Naive thymus-derived CD4-positive, alpha-beta T cell (primary cell): Measurements from ENCODE around the gene MRPL55. TPM values are rescaled to one million over a fixed set of nuclear protein-coding genes. Genes with fewer than 3 reads are reported as not detected.

Experiments used
- ATAC-seq: fragments of 150-1000 bp; cut with Tn5 transposase; 2 replicates; pipeline ENCODE4 v1.10.0; 2021; ENCODE audit warnings: mild to moderate bottlenecking, moderate library complexity
- CTCF ChIA-PET: fragments of 350-600 bp; sonication (Branson Sonifier 250); formaldehyde crosslinking; loops from one replicate; lab custom pipeline; 2021; ENCODE audit warnings: antibody characterized with exemption; lab: Charles Lee
- POLR2A ChIA-PET: fragments of 350-600 bp; sonication (Branson Sonifier 250); formaldehyde crosslinking; loops from one replicate; lab custom pipeline; 2021; ENCODE audit warnings: antibody characterized with exemption, inconsistent platforms; lab: Charles Lee
- DNase-seq, 9 donors: peaks; one replicate each; pipeline versions ENCODE4 v3.0.0 to v3.0.0-alpha.2; 2020 to 2022; ENCODE audit warnings: mixed read lengths in 1 of 9
- H3K27ac ChIP-seq: one replicate; pipeline ENCODE4 v1.7.0; 2013; ENCODE audit warnings: mild to moderate bottlenecking, low read depth, low read length, moderate library complexity
- H3K27me3 ChIP-seq, 2 donors: one replicate each; pipeline ENCODE4 v1.7.0; 2013; ENCODE audit warnings: low read length in 2 of 2, mild to moderate bottlenecking in 2 of 2, moderate library complexity in 2 of 2; ENCODE audit not compliant: control insufficient read depth in 2 of 2, insufficient read depth in 2 of 2
- H3K36me3 ChIP-seq, 3 experiments: 1 replicate in 2 of 3; 2 replicates in 1 of 3; pipeline ENCODE4 v1.7.0; 2013; ENCODE audit warnings: low read length in 3 of 3, mild to moderate bottlenecking in 3 of 3, moderate library complexity in 1 of 3; ENCODE audit not compliant: insufficient read depth in 3 of 3, control insufficient read depth in 2 of 3
- H3K4me1 ChIP-seq, 2 donors: one replicate each; pipeline ENCODE4 v1.7.0; 2013; ENCODE audit warnings: low read length in 2 of 2, mild to moderate bottlenecking in 2 of 2, moderate library complexity in 1 of 2; ENCODE audit not compliant: control insufficient read depth in 2 of 2, insufficient read depth in 2 of 2
- H3K4me3 ChIP-seq: 2 replicates; pipeline ENCODE4 v1.7.0; 2013; ENCODE audit warnings: mild to moderate bottlenecking, low read length
- H3K9me3 ChIP-seq, 3 experiments: 1 replicate in 2 of 3; 2 replicates in 1 of 3; pipeline ENCODE4 v1.7.0; 2013; ENCODE audit warnings: low read length in 3 of 3; ENCODE audit not compliant: control insufficient read depth in 2 of 3
- H3K27ac Mint-ChIP-seq, 9 donors: one replicate each; pipeline ENCODE4 v1.8.0; 2020 to 2022; ENCODE audit warnings: mixed read lengths in 9 of 9, mild to moderate bottlenecking in 8 of 9, moderate library complexity in 5 of 9, inconsistent platforms in 2 of 9
- H3K27me3 Mint-ChIP-seq, 5 donors: one replicate each; pipeline ENCODE4 v1.8.0; 2021 to 2022; ENCODE audit warnings: mixed read lengths in 5 of 5, mild to moderate bottlenecking in 1 of 5
- H3K36me3 Mint-ChIP-seq, 5 donors: one replicate each; pipeline ENCODE4 v1.8.0; 2020 to 2022; ENCODE audit warnings: mixed read lengths in 5 of 5, mild to moderate bottlenecking in 3 of 5, inconsistent platforms in 1 of 5
- H3K4me1 Mint-ChIP-seq, 7 donors: one replicate each; pipeline ENCODE4 v1.8.0; 2020 to 2022; ENCODE audit warnings: mixed read lengths in 7 of 7, mild to moderate bottlenecking in 3 of 7, inconsistent platforms in 1 of 7
- H3K4me3 Mint-ChIP-seq, 10 donors: one replicate each; pipeline ENCODE4 v1.8.0; 2020 to 2022; ENCODE audit warnings: mild to moderate bottlenecking in 10 of 10, mixed read lengths in 10 of 10, moderate library complexity in 6 of 10, inconsistent platforms in 2 of 10
- H3K9me3 Mint-ChIP-seq, 11 donors: one replicate each; pipeline ENCODE4 v1.8.0; 2020 to 2022; ENCODE audit warnings: mixed read lengths in 11 of 11, mild to moderate bottlenecking in 4 of 11, inconsistent platforms in 1 of 11, moderate library complexity in 1 of 11
- intact Hi-C, 2 donors: fragments of 100-400 bp; cut with micrococcal nuclease; formaldehyde crosslinking; loops; one replicate each; pipeline ENCODE4 v1.15.1; 2023
- polyA plus RNA-seq, 2 donors: library from polyadenylated mRNA; unstranded; fragments of 300-500 nt; fragmentation: Illumina TruSeq; gene quantifications; one replicate each; pipeline ENCODE4 v1.2.3, GENCODE V29; 2021
- total RNA-seq, 6 experiments: library from RNA in 5 of 6; stranded (reverse) in 5 of 6; gene quantifications; 1 replicate in 5 of 6; 2 replicates in 1 of 6; pipeline ENCODE4 v1.2.3 and lab custom pipeline; 2021 to 2026

MRPL55 gene
- total and polyA plus RNA-seq, 7 experiments from 2014 or later: 34.3 to 149 (median 68.5) TPM

- no peak overlapping the region for H3K4me3 ChIP-seq
- DNase-seq (no peak), ATAC-seq (no peak)
- CTCF ChIA-PET: interaction anchor here (0.6 kb wide), 1 partner anchor 58 kb away, joined by 3 read pairs; no protein-coding TSS in a partner anchor
- Mint-ChIP-seq H3K36me3 (peaks cover 0 to 7% (median 5%) of the 10 kb centered on the region in 5 donors), H3K4me1 (peaks cover 5 to 47% (median 33%) of the 10 kb centered on the region in 7 donors), H3K9me3 (peaks cover 0 to 4% (median 0%) of the 10 kb centered on the region in 11 donors), H3K27ac (peak overlapping the region in 3 of 9 donors; percentile 17 to 98 (median 52)), H3K27me3 (peaks cover 0 to 3% (median 0%) of the 10 kb centered on the region in 5 donors), H3K4me3 (peak overlapping the region in 6 of 10 donors; percentile 9 to 94 (median 44))
- intact Hi-C loops: loop anchor here in 1 of 2 donors (5.0 to 10.0 kb wide), 2 partner anchors 1236 to 1702 kb away; partner anchors contain the start of genes CCSAP and PARP1
- peaks cover 0 to 36% (median 0%) of the 10 kb centered on the region in 3 experiments for H3K36me3 ChIP-seq
- H3K4me1 ChIP-seq: peaks cover 20 to 29% of the 10 kb centered on the region in 2 donors
- H3K27ac ChIP-seq: no peak overlapping the region
- no peaks in the 10 kb centered on the region for H3K27me3 ChIP-seq
- no peaks in the 10 kb centered on the region for H3K9me3 ChIP-seq
- POLR2A ChIA-PET: interaction anchor here (1.1 kb wide), 1 partner anchor 24 kb away, joined by 8 read pairs; the partner anchor contains the start of gene ARF1
Observed at GRCh38 chr1:228106800-228107054, 2.4 kb downstream of the MRPL55 start.

- Mint-ChIP-seq H3K4me1 (peaks cover 5 to 52% (median 38%) of the 10 kb centered on the region in 7 donors), H3K36me3 (peaks cover 0 to 7% (median 5%) of the 10 kb centered on the region in 5 donors), H3K9me3 (peaks cover 0 to 4% (median 0%) of the 10 kb centered on the region in 11 donors), H3K27ac (peak overlapping the region in 3 of 9 donors; percentile 8 to 98 (median 65)), H3K27me3 (peaks cover 0 to 3% (median 0%) of the 10 kb centered on the region in 5 donors), H3K4me3 (peak overlapping the region in 7 of 10 donors; percentile 13 to 94 (median 49))
- ChIA-PET POLR2A (interaction anchor here (1.1 to 1.3 kb wide), 2 partner anchors 24 kb away, joined by 3 to 8 read pairs; partner anchors contain the start of gene ARF1), CTCF (interaction anchor here (0.6 kb wide), 1 partner anchor 59 kb away, joined by 3 read pairs; no protein-coding TSS in a partner anchor)
- intact Hi-C loops: loop anchor here in 1 of 2 donors (5.0 to 10.0 kb wide), 2 partner anchors 1236 to 1701 kb away; partner anchors contain the start of genes CCSAP and PARP1
- no peak for DNase-seq
- Histone ChIP-seq H3K27me3 (no peaks in the 10 kb centered on the region), H3K4me1 (peaks cover 24 to 33% of the 10 kb centered on the region in 2 donors), H3K36me3 (peaks cover 0 to 36% (median 0%) of the 10 kb centered on the region in 3 experiments), H3K4me3 (no peak overlapping the region), H3K9me3 (no peaks in the 10 kb centered on the region), H3K27ac (no peak overlapping the region)
- no peak for ATAC-seq
Observed at GRCh38 chr1:228105996-228106799, 2.9 kb downstream of the MRPL55 start.

- ChIA-PET CTCF (interaction anchor here (0.6 kb wide), 1 partner anchor 60 kb away, joined by 3 read pairs; no protein-coding TSS in a partner anchor), POLR2A (interaction anchor here (1.3 to 2.0 kb wide), 2 partner anchors 24 to 60 kb away, joined by 3 to 10 read pairs; partner anchors contain the start of gene IBA57)
- no peak for ATAC-seq
- Mint-ChIP-seq H3K36me3 (peaks cover 0 to 7% (median 5%) of the 10 kb centered on the region in 5 donors), H3K4me3 (peak overlapping the region in 3 of 10 donors; percentile 7 to 73 (median 38)), H3K4me1 (peaks cover 5 to 55% (median 35%) of the 10 kb centered on the region in 7 donors), H3K27me3 (peaks cover 0 to 3% (median 0%) of the 10 kb centered on the region in 5 donors), H3K9me3 (peaks cover 0 to 4% (median 0%) of the 10 kb centered on the region in 11 donors), H3K27ac (peak overlapping the region in 4 of 9 donors; percentile 38 to 95 (median 66))
- Histone ChIP-seq H3K4me1 (peaks cover 24 to 33% of the 10 kb centered on the region in 2 donors), H3K4me3 (no peak overlapping the region), H3K9me3 (no peaks in the 10 kb centered on the region), H3K36me3 (peaks cover 0 to 44% (median 3%) of the 10 kb centered on the region in 3 experiments), H3K27ac (peak overlapping the region; percentile 26), H3K27me3 (no peaks in the 10 kb centered on the region)
- intact Hi-C loops: loop anchor here in 1 of 2 donors (5.0 to 10.0 kb wide), 2 partner anchors 1237 to 1701 kb away; partner anchors contain the start of genes CCSAP and PARP1
- no peak for DNase-seq
Observed at GRCh38 chr1:228105270-228105995, 3.7 kb downstream of the MRPL55 start.

GRCh38 chr1:228104526-228105269 is 4.4 kb downstream of the MRPL55 start:
- H3K4me3 Mint-ChIP-seq: peak overlapping the region; percentile 52 to 96 (median 88)
- ATAC-seq (no peak), DNase-seq (no peak)
- peaks cover 0 to 4% (median 0%) of the 10 kb centered on the region in 11 donors for H3K9me3 Mint-ChIP-seq
- Histone ChIP-seq H3K27me3 (no peaks in the 10 kb centered on the region), H3K27ac (peak overlapping the region; percentile 26), H3K4me3 (no peak overlapping the region), H3K9me3 (no peaks in the 10 kb centered on the region), H3K4me1 (peaks cover 24 to 27% of the 10 kb centered on the region in 2 donors), H3K36me3 (peaks cover 0 to 51% (median 3%) of the 10 kb centered on the region in 3 experiments)
- CTCF ChIA-PET: interaction anchor here (0.6 to 1.1 kb wide), 2 partner anchors 20 to 61 kb away, joined by 3 read pairs; no protein-coding TSS in a partner anchor
- intact Hi-C loops: loop anchor here in 1 of 2 donors (5.0 to 10.0 kb wide), 2 partner anchors 1238 to 1700 kb away; partner anchors contain the start of genes CCSAP and PARP1
- peaks cover 6 to 50% (median 34%) of the 10 kb centered on the region in 7 donors for H3K4me1 Mint-ChIP-seq
- POLR2A ChIA-PET: interaction anchor here (1.3 to 2.0 kb wide), 3 partner anchors 22 to 60 kb away, joined by 3 to 10 read pairs (median 7); partner anchors contain the start of genes ARF1 and IBA57
- peak overlapping the region; percentile 31 to 95 (median 72) for H3K27ac Mint-ChIP-seq
- peaks cover 0 to 3% (median 0%) of the 10 kb centered on the region in 5 donors for H3K27me3 Mint-ChIP-seq
- peaks cover 0 to 7% (median 5%) of the 10 kb centered on the region in 5 donors for H3K36me3 Mint-ChIP-seq

GRCh38 chr1:228102791-228103620 is 6.1 kb downstream of the MRPL55 start, which contains the start of gene C1orf35:
TSS of gene C1orf35 (minus strand) at chr1:228103325. CDS start at chr1:228103227, 98 bp downstream.
- H3K27ac ChIP-seq: peak within 1 kb of the TSS; percentile 94
- ChIA-PET POLR2A (interaction anchor here (0.9 to 2.0 kb wide), 3 partner anchors 8 to 62 kb away, joined by 3 to 10 read pairs (median 7); partner anchors contain the start of genes ARF1 and IBA57), CTCF (interaction anchor here (1.3 kb wide), 1 partner anchor 62 kb away, joined by 3 read pairs; no protein-coding TSS in a partner anchor)
- Mint-ChIP-seq H3K27me3 (no peaks in the 10 kb centered on the region), H3K4me3 (peak within 1 kb of the TSS; percentile 91 to 97 (median 93)), H3K27ac (peak within 1 kb of the TSS; percentile 90 to 95 (median 94)), H3K4me1 (peaks cover 6 to 43% (median 23%) of the 10 kb centered on the region in 7 donors), H3K36me3 (peaks cover 0 to 12% (median 5%) of the 10 kb centered on the region in 5 donors), H3K9me3 (peaks cover 0 to 4% (median 0%) of the 10 kb centered on the region in 11 donors)
- DNase-seq (peak; percentile 90 to 97 (median 93)), ATAC-seq (peak; percentile 85)
- intact Hi-C loops: loop anchor here (1.0 to 10.0 kb wide), 9 partner anchors 21 to 1698 kb away; partner anchors contain the start of genes ARF1 (in 2 of the 2), GUK1 (in 2 of the 2), IBA57 (in 1 of the 2) and NUP133 (in 1 of the 2)
- peaks cover 17 to 20% of the 10 kb centered on the region in 2 donors for H3K4me1 ChIP-seq
- no peaks in the 10 kb centered on the region for H3K27me3 ChIP-seq
- peak within 1 kb of the TSS; percentile 95 for H3K4me3 ChIP-seq
- no peaks in the 10 kb centered on the region for H3K9me3 ChIP-seq
- H3K36me3 ChIP-seq: peaks cover 0 to 63% (median 8%) of the 10 kb centered on the region in 3 experiments
